Left cardiac atrium (tissue), 4 donors: ENCODE measurements around the gene ING4. TPM values are rescaled to one million over a fixed set of nuclear protein-coding genes. Genes with fewer than 3 reads are reported as not detected.

Experiments used
- ATAC-seq, 2 donors: fragments of 200-7000 bp; cut with Tn5 transposase; one replicate each; pipeline ENCODE4 v1.9.1; 2020; ENCODE audit warnings: mild to moderate bottlenecking in 2 of 2, moderate library complexity in 2 of 2
- DNase-seq: peaks from one replicate; pipeline ENCODE4 v3.0.0-alpha.2; 2020
- intact Hi-C, 2 donors: fragments of 100-400 bp; cut with DNase I; formaldehyde crosslinking; loops; one replicate each; pipeline versions ENCODE4 v1.14.1 to v1.15.1; 2022 to 2023
- total RNA-seq, 2 donors: library from RNA; stranded (reverse); fragmentation: NEBNext Ultra II Directional; extraction: Animal tissue kit (Norgen Biotek cat#: 25700); gene quantifications; one replicate each; pipeline ENCODE4 v1.2.1, GENCODE V29; 2021
- donor health status: DM: no; HTN: yes; CAD: no.
- donor health status: DM: no; HTN: yes; CAD: no; lungs with severe emphysema.
- donor health status: DM: yes; HTN: yes; CAD: no.
- donor health status: Dilated cardiomyopathy.

The ING4 gene
- total RNA-seq, 2 donors from 2014 or later, result 16.8 to 28.5 TPM

- intact Hi-C loops, result loop anchor here in 1 of 2 donors (10.0 kb wide), 1 partner anchor 77 kb away; no protein-coding TSS in a partner anchor
- no peak for DNase-seq
- no peak for ATAC-seq
Measured at GRCh38 chr12:6691473-6691872, 28.6 kb upstream of the ING4 start.

GRCh38 chr12:6688999-6689882, 26.3 kb upstream of the ING4 start, which contains the start of gene ZNF384:
TSS of gene ZNF384 (minus strand) at chr12:6689375. CDS start at chr12:6679520, 9,855 bp downstream.
- ATAC-seq (peak; percentile 92 to 93), DNase-seq (peak; percentile 97)
- intact Hi-C loops, result loop anchor here in 1 of 2 donors (1.0 kb wide), 1 partner anchor 26 kb away; the partner anchor contains the start of gene ING4

GRCh38 chr12:6688543-6688998, 25.7 kb upstream of the ING4 start:
- intact Hi-C loops, result no loop called here
- DNase-seq (peak; percentile 50), ATAC-seq (peak in 1 of 2 donors; percentile 0)

GRCh38 chr12:6685814-6686213, 22.9 kb upstream of the ING4 start:
- ATAC-seq (no peak), DNase-seq (no peak)
- intact Hi-C loops, result no loop called here

- DNase-seq, result no peak
- intact Hi-C loops, result no loop called here
- no peak for ATAC-seq
Measured at GRCh38 chr12:6684609-6685008, 21.7 kb upstream of the ING4 start.

GRCh38 chr12:6676962-6677361, 14.0 kb upstream of the ING4 start:
- no peak for DNase-seq
- ATAC-seq, result no peak
- intact Hi-C loops, result no loop called here

- no peak for ATAC-seq
- intact Hi-C loops, result no loop called here
- DNase-seq, result no peak
Measured at GRCh38 chr12:6672143-6672542, 9.2 kb upstream of the ING4 start.

GRCh38 chr12:6667559-6668210, 4.8 kb upstream of the ING4 start:
- intact Hi-C loops, result no loop called here
- DNase-seq, result no peak
- ATAC-seq, result no peak

GRCh38 chr12:6666211-6666610, 3.3 kb upstream of the ING4 start:
- ATAC-seq (no peak), DNase-seq (no peak)
- intact Hi-C loops, result no loop called here

- DNase-seq, result no peak
- ATAC-seq, result no peak
- intact Hi-C loops, result no loop called here
Measured at GRCh38 chr12:6664902-6665301, 2.0 kb upstream of the ING4 start.

- intact Hi-C loops, result loop anchor here in 1 of 2 donors (2.0 kb wide), 1 partner anchor 62 kb away; the partner anchor contains the start of gene COPS7A
- DNase-seq, result no peak
- ATAC-seq, result peak; percentile 18 to 55
Measured at GRCh38 chr12:6662602-6662905, 365 bp downstream of the ING4 start.

- DNase-seq (no peak), ATAC-seq (peak; percentile 44 to 46)
- intact Hi-C loops, result no loop called here
Measured at GRCh38 chr12:6653987-6654386, 8.9 kb downstream of the ING4 start.

GRCh38 chr12:6653342-6653741, 9.6 kb downstream of the ING4 start:
- no peak for DNase-seq
- ATAC-seq, result no peak
- intact Hi-C loops, result no loop called here

- no peak for ATAC-seq
- intact Hi-C loops, result no loop called here
Measured at GRCh38 chr12:6652391-6652790, 10.5 kb downstream of the ING4 start.

GRCh38 chr12:6650832-6651231, 12.1 kb downstream of the ING4 start:
- ATAC-seq (no peak), DNase-seq (no peak)
- intact Hi-C loops, result no loop called here

More at GRCh38 chr12:6652391-6652790, 10.5 kb downstream of the ING4 start:
- DNase-seq, result no peak

- peak; percentile 95 to 97 for ATAC-seq
- intact Hi-C loops, result no loop called here
- peak; percentile 88 for DNase-seq
Measured at GRCh38 chr12:6647083-6647604, 15.8 kb downstream of the ING4 start, which contains the start of gene ACRBP. TSS of gene ACRBP (minus strand) at chr12:6647432. CDS start at chr12:6647366, 66 bp downstream.

GRCh38 chr12:6646276-6647082, 16.4 kb downstream of the ING4 start:
- intact Hi-C loops, result no loop called here
- DNase-seq (no peak), ATAC-seq (peak; percentile 3 to 15)

- ATAC-seq (no peak), DNase-seq (peak; percentile 41)
- intact Hi-C loops, result no loop called here
Measured at GRCh38 chr12:6644903-6645302, 18.0 kb downstream of the ING4 start.

GRCh38 chr12:6644257-6644596, 18.7 kb downstream of the ING4 start:
- ATAC-seq (peak in 1 of 2 donors; percentile 45), DNase-seq (no peak)
- intact Hi-C loops, result no loop called here
